PC-9 (cell line): ENCODE measurements around the gene BUD13. TPM values are rescaled to one million over a fixed set of nuclear protein-coding genes. Genes with fewer than 3 reads are reported as not detected.

Experiments
- BruUV-seq: library from RNA; stranded (reverse); fragments of 400-500 nt; replicated peaks from 2 replicates; lab custom pipeline; 2021; lab: Mats Ljungman, UMichigan
- CTCF ChIA-PET: fragments of 300-600 bp; sonication (Branson Sonifier 250); formaldehyde crosslinking; loops from one replicate; lab custom pipeline; 2022; ENCODE audit warnings: antibody characterized with exemption; lab: Charles Lee
- POLR2A ChIA-PET: fragments of 300-600 bp; sonication (Branson Sonifier 250); formaldehyde crosslinking; loops from one replicate; lab custom pipeline; 2022; ENCODE audit warnings: antibody characterized with exemption; ENCODE audit not compliant: unreplicated experiment; lab: Charles Lee
- DNase-seq, 2 experiments: peaks; one replicate each; pipeline versions ENCODE4 v3.0.0 to v3.0.0-alpha.2; 2015 to 2022; ENCODE audit warnings: mixed read lengths in 1 of 2
- H2AFZ ChIP-seq: fragments of 200-600 bp; sonication (generic); 2 replicates; pipeline ENCODE4 v1.8.1; 2017; ENCODE audit warnings: antibody characterized with exemption
- H3F3A ChIP-seq: fragments of 200-600 bp; sonication (generic); 2 replicates; pipeline ENCODE4 v1.8.1; 2017; ENCODE audit warnings: antibody characterized with exemption, mild to moderate bottlenecking, low read depth; ENCODE audit not compliant: insufficient read depth
- H3K27ac ChIP-seq: fragments of 200-600 bp; sonication (generic); 2 replicates; pipeline ENCODE4 v1.6.1; 2016; ENCODE audit warnings: mixed run types
- H3K27me3 ChIP-seq: fragments of 200-600 bp; sonication (generic); 2 replicates; pipeline ENCODE4 v1.6.1; 2016; ENCODE audit warnings: low read depth, mixed run types; ENCODE audit not compliant: insufficient read depth
- H3K36me3 ChIP-seq: fragments of 200-600 bp; sonication (generic); 2 replicates; pipeline ENCODE4 v1.6.1; 2016; ENCODE audit warnings: low read depth, mixed run types
- H3K4me1 ChIP-seq: fragments of 200-600 bp; sonication (generic); replicated peaks from 2 replicates; pipeline ENCODE4 v1.6.1; 2016; ENCODE audit warnings: mixed run types; ENCODE audit not compliant: insufficient read depth
- H3K4me2 ChIP-seq: fragments of 200-600 bp; sonication (generic); 2 replicates; pipeline ENCODE4 v1.6.1; 2017; ENCODE audit warnings: mixed run types
- H3K4me3 ChIP-seq: fragments of 200-600 bp; sonication (generic); 2 replicates; pipeline ENCODE4 v1.6.1; 2016; ENCODE audit warnings: mixed run types
- H3K79me2 ChIP-seq: fragments of 200-600 bp; sonication (generic); 2 replicates; pipeline ENCODE4 v1.6.1; 2017; ENCODE audit warnings: low read depth, mixed run types
- H3K9me2 ChIP-seq: fragments of 200-600 bp; sonication (generic); 2 replicates; pipeline ENCODE4 v1.8.1; 2017; ENCODE audit warnings: mild to moderate bottlenecking; ENCODE audit not compliant: insufficient read depth
- H3K9me3 ChIP-seq: fragments of 200-600 bp; sonication (generic); 2 replicates; pipeline ENCODE4 v1.8.1; 2016; ENCODE audit warnings: low read depth; ENCODE audit not compliant: insufficient read depth
- H4K20me1 ChIP-seq: fragments of 200-600 bp; sonication (generic); 2 replicates; pipeline ENCODE4 v1.8.1; 2017; ENCODE audit not compliant: insufficient read depth
- EZH2 ChIP-seq: fragments of 200-600 bp; sonication (generic); IDR thresholded peaks from 2 replicates; pipeline ENCODE4 v1.8.0; 2017; ENCODE audit warnings: antibody characterized with exemption, low read depth
- intact Hi-C: fragments of 100-400 bp; cut with micrococcal nuclease; formaldehyde crosslinking; loops from one replicate; pipeline ENCODE4 v1.10.0; 2022; ENCODE audit not compliant: unreplicated experiment
- total RNA-seq: library from RNA; stranded (reverse); gene quantifications from 2 replicates; pipeline ENCODE4 v1.2.3, GENCODE V29; 2021
- TF ChIP-seq, protein P1 (sequence below): fragments of 200-600 bp; sonication (generic); conservative IDR thresholded peaks from 2 replicates; pipeline ENCODE4 v1.6.1; 2017; ENCODE audit warnings: mixed run types, antibody characterized with exemption, mild to moderate bottlenecking, moderate library complexity

Gene BUD13
- total RNA-seq, 1 experiment from 2014 or later: 16.4 TPM

DNA sequence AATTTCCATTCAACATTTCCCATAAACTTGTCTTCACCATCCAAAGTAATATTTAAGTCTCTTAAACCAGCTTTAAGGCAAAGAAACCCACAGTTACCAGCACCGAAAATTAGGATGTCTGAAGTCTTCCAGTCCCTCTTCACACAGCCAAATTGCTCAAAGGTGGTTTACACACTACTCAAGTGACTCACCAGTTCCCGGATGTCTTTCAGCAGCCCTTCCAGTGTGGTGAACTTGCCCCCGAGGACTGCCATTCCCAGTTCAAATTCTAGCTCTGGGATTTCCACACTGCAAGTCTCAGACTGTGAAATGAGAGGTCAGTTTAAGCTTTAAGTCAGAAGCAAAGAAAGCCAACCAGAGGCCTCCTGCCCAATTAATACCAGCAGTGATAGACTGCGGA lies 9.9 kb upstream of the BUD13 start:
- no peaks in the 10 kb centered on the region for H3K27me3 ChIP-seq
- no peaks in the 10 kb centered on the region for H3K9me2 ChIP-seq
- ChIA-PET CTCF (interaction anchor here (0.5 kb wide), 1 partner anchor 44 kb away, joined by 9 read pairs; no protein-coding TSS in a partner anchor), POLR2A (no interaction called here)
- peaks cover 20% of the 10 kb centered on the region for H3K79me2 ChIP-seq
- H3K36me3 ChIP-seq: peaks cover 67% of the 10 kb centered on the region
- H3K4me3 ChIP-seq: no peak overlapping the region
- TF ChIP-seq, protein P1, sequence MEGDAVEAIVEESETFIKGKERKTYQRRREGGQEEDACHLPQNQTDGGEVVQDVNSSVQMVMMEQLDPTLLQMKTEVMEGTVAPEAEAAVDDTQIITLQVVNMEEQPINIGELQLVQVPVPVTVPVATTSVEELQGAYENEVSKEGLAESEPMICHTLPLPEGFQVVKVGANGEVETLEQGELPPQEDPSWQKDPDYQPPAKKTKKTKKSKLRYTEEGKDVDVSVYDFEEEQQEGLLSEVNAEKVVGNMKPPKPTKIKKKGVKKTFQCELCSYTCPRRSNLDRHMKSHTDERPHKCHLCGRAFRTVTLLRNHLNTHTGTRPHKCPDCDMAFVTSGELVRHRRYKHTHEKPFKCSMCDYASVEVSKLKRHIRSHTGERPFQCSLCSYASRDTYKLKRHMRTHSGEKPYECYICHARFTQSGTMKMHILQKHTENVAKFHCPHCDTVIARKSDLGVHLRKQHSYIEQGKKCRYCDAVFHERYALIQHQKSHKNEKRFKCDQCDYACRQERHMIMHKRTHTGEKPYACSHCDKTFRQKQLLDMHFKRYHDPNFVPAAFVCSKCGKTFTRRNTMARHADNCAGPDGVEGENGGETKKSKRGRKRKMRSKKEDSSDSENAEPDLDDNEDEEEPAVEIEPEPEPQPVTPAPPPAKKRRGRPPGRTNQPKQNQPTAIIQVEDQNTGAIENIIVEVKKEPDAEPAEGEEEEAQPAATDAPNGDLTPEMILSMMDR: no peak
- TF ChIP-seq EZH2: no peak
- no peaks in the 10 kb centered on the region for H4K20me1 ChIP-seq
- intact Hi-C loops: no loop called here
- H2AFZ ChIP-seq: no peak overlapping the region
- H3K9me3 ChIP-seq: no peaks in the 10 kb centered on the region
- H3F3A ChIP-seq: peaks cover 3% of the 10 kb centered on the region; the same call in 1 of the 2 replicates
- H3K4me2 ChIP-seq: no peak overlapping the region
- BruUV-seq: no TSS peak
- peaks cover 8% of the 10 kb centered on the region for H3K4me1 ChIP-seq
- H3K27ac ChIP-seq: no peak overlapping the region
- DNase-seq: no peak

DNA sequence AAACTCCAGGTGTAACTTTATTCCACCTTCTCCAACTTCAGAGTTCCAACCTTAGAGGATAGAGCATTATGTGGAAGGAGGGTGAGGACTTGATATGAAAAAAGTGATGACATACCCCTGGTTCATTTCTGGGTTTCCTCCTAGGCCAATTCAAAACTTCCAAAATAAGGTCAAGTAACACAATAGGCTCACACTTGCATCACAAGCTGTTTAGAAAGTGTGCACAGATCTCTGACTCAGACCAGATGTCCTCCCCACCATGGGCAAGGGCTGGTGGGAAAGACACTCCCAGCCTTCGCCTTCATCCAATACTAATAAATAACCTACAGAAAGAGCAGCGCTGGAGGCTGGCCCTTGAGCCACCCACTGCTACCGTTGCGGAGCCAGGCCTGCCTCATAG lies 5.8 kb upstream of the BUD13 start:
- POLR2A ChIA-PET: no interaction called here

DNA sequence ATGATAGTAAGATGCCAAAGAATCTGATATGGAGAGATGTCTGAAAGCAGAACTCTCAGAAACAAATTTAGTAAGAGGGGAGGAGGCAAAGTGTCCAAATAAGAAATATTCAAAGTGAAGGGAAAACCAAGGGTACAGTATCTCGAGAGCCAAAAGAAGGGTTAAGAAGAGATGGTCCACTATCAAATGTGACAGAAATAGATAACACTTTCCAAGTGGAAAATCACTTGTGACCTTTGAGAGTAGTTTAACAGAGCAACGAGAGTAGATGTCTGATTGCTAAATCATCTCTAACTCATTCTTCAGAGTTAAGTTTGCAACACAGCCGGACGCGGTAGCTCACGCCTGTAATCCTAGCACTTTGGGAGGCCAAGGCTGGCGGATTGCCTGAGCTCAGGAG lies 4.3 kb upstream of the BUD13 start:
- intact Hi-C loops: no loop called here
- no TSS peak for BruUV-seq

More for the DNA sequence above, 5.8 kb upstream of the BUD13 start:
- H3K4me2 ChIP-seq: no peak overlapping the region
- no peak for TF ChIP-seq EZH2
- H3K9me3 ChIP-seq: no peaks in the 10 kb centered on the region
- peaks cover 24% of the 10 kb centered on the region for H3F3A ChIP-seq
- no peak overlapping the region for H3K27ac ChIP-seq
- peaks cover 16% of the 10 kb centered on the region for H3K4me1 ChIP-seq
- no peaks in the 10 kb centered on the region for H4K20me1 ChIP-seq
- H3K4me3 ChIP-seq: no peak overlapping the region
- H3K36me3 ChIP-seq: peaks cover 51% of the 10 kb centered on the region
- no peaks in the 10 kb centered on the region for H3K79me2 ChIP-seq
- H3K27me3 ChIP-seq: no peaks in the 10 kb centered on the region
- H3K9me2 ChIP-seq: no peaks in the 10 kb centered on the region
- BruUV-seq: no TSS peak
- no peak overlapping the region for H2AFZ ChIP-seq
- CTCF ChIA-PET: no interaction called here
- intact Hi-C loops: no loop called here
- no peak for DNase-seq

More for the DNA sequence above, 4.3 kb upstream of the BUD13 start:
- Histone ChIP-seq H3K27ac (no peak overlapping the region), H3F3A (peaks cover 28% of the 10 kb centered on the region), H3K36me3 (peaks cover 37% of the 10 kb centered on the region; the same call in 1 of the 2 replicates), H3K4me1 (peaks cover 19% of the 10 kb centered on the region), H3K4me2 (no peak overlapping the region), H3K4me3 (no peak overlapping the region), H4K20me1 (no peaks in the 10 kb centered on the region), H2AFZ (no peak overlapping the region), H3K9me3 (no peaks in the 10 kb centered on the region), H3K79me2 (peaks cover 5% of the 10 kb centered on the region), H3K27me3 (no peaks in the 10 kb centered on the region), H3K9me2 (no peaks in the 10 kb centered on the region)
- TF ChIP-seq, protein P1: no peak
- no peak for TF ChIP-seq EZH2
- DNase-seq: no peak
- ChIA-PET CTCF (no interaction called here), POLR2A (no interaction called here)
